22Rv1 (cell line): ENCODE measurements around the gene CTCFL.

Experiments used
- ZFX ChIP-seq: fragments of 450-650 bp; IDR thresholded peaks from 2 replicates; pipeline ENCODE4 v1.6.1; 2017; ENCODE audit warnings: antibody characterized with exemption, borderline replicate concordance
- TF ChIP-seq, protein P1 (sequence below): fragments of 450-650 bp; IDR thresholded peaks from 2 replicates; pipeline ENCODE4 v1.5.1; 2017; ENCODE audit warnings: mild to moderate bottlenecking

GRCh38 chr20:57462781-57463180, 62.2 kb downstream of the CTCFL start:
- TF ChIP-seq, protein P1, sequence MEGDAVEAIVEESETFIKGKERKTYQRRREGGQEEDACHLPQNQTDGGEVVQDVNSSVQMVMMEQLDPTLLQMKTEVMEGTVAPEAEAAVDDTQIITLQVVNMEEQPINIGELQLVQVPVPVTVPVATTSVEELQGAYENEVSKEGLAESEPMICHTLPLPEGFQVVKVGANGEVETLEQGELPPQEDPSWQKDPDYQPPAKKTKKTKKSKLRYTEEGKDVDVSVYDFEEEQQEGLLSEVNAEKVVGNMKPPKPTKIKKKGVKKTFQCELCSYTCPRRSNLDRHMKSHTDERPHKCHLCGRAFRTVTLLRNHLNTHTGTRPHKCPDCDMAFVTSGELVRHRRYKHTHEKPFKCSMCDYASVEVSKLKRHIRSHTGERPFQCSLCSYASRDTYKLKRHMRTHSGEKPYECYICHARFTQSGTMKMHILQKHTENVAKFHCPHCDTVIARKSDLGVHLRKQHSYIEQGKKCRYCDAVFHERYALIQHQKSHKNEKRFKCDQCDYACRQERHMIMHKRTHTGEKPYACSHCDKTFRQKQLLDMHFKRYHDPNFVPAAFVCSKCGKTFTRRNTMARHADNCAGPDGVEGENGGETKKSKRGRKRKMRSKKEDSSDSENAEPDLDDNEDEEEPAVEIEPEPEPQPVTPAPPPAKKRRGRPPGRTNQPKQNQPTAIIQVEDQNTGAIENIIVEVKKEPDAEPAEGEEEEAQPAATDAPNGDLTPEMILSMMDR, result no peak
- TF ChIP-seq ZFX, result no peak
